ENCODE results near the gene CFAP251. TPM values are rescaled to one million over a fixed set of nuclear protein-coding genes. Genes with fewer than 3 reads are reported as not detected.

Gene CFAP251
- total and polyA plus RNA-seq, 2 of the 13 experiments (the other 11 are each of a cell fraction or from before 2014, with no cell fraction given) = 0.30 to 0.42 TPM

- TF ChIP-seq TRIM22 (IDR thresholded peaks at IDR 0.05) = no peak
- TF ChIP-seq HOXD1 (CRISPR knock-in tag; IDR thresholded peaks at IDR 0.05) = no peak
- TF ChIP-seq E2F5 (CRISPR knock-in tag; conservative IDR thresholded peaks at IDR 0.05) = no peak
- no peak for TF ChIP-seq SP1 (IDR thresholded peaks at IDR 0.05)
- no peak for TF ChIP-seq SP1 (CRISPR knock-in tag; IDR thresholded peaks at IDR 0.05)
- no peak for TF ChIP-seq EP300 (IDR thresholded peaks at IDR 0.05; ENCODE audit: low read depth in 2 of 2, low read length in 2 of 2)
- no peak for TF ChIP-seq EP300 (CRISPR knock-in tag; IDR thresholded peaks at IDR 0.05; ENCODE audit: borderline replicate concordance)
- no peak for TF ChIP-seq ZNF800 (CRISPR knock-in tag; IDR thresholded peaks at IDR 0.05)
- TF ChIP-seq PAWR (CRISPR knock-in tag; IDR thresholded peaks at IDR 0.05; ENCODE audit: borderline replicate concordance) = no peak
- TF ChIP-seq RAD21 (CRISPR knock-in tag; IDR thresholded peaks at IDR 0.05) = 0 out of 2 replicates have a peak, but pooled peaks have one; percentile 47
- no peak for TF ChIP-seq MTERF4 (CRISPR knock-in tag; IDR thresholded peaks at IDR 0.05)
- peak; percentile 100 for TF ChIP-seq ZBTB33 (CRISPR knock-in tag; IDR thresholded peaks at IDR 0.05)
- no peak for TF ChIP-seq ZNF354B (CRISPR knock-in tag; IDR thresholded peaks at IDR 0.05)
- TF ChIP-seq ZNF574 (CRISPR knock-in tag; IDR thresholded peaks at IDR 0.05) = peak; percentile 35; the same call in 1 of the 2 replicates
- no peak for TF ChIP-seq NR0B2 (CRISPR knock-in tag; IDR thresholded peaks at IDR 0.05)
- no peak for TF ChIP-seq THAP7 (CRISPR knock-in tag; IDR thresholded peaks at IDR 0.05)
- TF ChIP-seq ZNF430 (CRISPR knock-in tag; IDR thresholded peaks at IDR 0.05) = no peak
- TF ChIP-seq ZC3H4 (CRISPR knock-in tag; IDR thresholded peaks at IDR 0.05; ENCODE audit: borderline replicate concordance) = no peak
Observed at GRCh38 chr12:121894633-121895032, 23.8 kb upstream of the CFAP251 start (continued).
